Activated CD8-positive, alpha-beta memory T cell treated with anti-CD3 and anti-CD28 coated beads for 48 hours (primary cell): ENCODE measurements around the gene RNASE8.

Experiments used
- DNase-seq, 3 experiments: peaks; one replicate each; pipeline ENCODE4 v3.0.0-alpha.2; 2020; ENCODE audit warnings: low read depth in 2 of 3, low spot score in 2 of 3

Gene RNASE8

GRCh38 chr14:21053184-21054122 lies 4.2 kb upstream of the RNASE8 start:
- DNase-seq: no peak

DNA sequence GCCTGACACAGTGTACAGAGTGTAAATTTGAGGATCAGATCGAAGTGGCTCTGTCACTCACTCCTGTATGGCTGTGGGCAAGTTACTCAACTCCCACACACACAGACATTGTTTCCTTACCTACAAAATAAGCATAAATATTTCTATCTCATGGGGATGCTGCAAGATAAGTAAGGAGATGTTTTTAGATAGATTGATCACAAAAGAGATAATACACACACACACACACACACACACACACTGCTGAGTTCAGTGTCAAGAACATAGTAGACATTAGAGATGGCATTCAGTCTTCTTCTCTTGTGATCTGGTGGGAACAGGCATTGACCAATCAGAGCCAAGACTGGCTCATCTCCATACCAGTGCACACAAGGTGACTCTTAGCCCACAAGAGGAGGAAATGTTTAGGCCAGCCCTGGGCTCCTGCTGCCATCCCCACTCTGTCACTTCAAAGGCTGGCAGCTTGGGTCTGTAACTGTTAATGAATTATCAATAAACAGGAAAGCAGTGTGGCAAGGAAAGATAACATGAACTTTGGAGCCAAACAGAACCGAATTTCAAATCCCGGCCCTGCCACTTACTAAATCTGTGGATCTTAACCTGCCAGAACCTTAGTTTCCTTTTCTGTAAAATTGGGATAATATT lies 3.4 kb upstream of the RNASE8 start:
- no peak for DNase-seq

GRCh38 chr14:21054768-21055145 lies 2.9 kb upstream of the RNASE8 start:
- no peak for DNase-seq

DNA sequence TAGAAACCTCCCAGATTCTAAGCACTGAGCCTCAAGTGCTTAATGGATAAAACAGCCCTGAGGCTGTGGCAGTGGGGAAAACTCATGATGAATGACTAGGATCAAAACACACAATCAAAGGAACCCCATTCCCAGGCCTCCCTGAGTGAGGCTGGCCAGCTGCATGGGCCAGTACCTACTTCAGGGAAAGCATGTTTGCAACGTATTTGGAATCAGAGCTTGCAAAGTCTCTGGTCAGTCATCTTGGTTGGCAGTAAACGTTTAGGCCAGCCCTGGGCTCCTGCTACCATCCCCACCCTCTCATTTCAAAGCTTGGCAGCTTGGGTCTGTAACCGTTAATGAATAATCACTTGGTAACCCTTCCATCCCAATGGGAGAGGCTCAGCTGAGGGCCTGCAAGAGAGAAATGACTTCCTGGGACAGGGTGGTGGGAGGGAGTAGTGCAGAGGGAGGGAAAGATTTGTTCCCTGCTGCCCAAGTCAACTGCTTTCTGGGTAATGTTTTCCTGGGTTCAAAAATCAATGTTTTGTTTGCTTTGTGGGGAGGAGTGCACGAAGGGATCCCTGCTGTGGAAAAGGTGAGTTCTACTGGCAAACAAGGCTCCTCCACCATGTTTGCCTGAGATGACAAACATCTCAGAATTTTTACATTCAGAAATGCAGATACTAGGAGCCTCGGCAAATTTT lies 2.0 kb upstream of the RNASE8 start:
- DNase-seq: no peak

DNA sequence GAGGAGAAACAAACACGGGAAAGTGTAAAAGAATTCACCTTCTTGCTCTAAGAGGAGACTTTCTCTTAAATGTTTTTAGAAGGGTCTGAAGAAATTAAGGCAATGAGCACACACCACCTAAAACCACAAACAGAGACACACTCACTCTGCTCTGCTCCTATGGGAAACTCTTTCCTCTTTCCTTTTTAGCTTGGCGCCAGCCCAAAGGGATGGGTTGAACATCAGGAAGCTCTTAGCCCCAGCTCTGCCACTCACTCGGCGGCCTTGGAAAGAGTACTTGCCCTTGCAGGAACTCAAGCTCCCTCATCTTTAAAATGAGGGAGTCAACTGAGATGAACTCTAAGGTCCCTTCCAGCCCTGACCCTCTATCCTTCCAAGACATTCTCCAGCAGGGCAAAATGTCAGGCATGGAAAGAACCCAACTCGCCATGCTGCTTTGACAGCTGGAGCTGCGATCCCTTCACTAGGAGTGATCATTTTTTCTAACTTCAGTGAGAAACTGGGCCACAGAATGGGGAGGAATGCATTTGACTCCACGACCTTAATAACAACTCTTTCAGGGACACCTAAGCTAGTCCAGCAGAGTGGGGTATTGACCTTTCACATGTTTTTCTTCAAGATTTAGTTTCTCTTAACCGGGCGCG lies 980 bp upstream of the RNASE8 start:
- DNase-seq: no peak

- no peak for DNase-seq
Observed at GRCh38 chr14:21058903-21059302, 1.3 kb downstream of the RNASE8 start.

DNA sequence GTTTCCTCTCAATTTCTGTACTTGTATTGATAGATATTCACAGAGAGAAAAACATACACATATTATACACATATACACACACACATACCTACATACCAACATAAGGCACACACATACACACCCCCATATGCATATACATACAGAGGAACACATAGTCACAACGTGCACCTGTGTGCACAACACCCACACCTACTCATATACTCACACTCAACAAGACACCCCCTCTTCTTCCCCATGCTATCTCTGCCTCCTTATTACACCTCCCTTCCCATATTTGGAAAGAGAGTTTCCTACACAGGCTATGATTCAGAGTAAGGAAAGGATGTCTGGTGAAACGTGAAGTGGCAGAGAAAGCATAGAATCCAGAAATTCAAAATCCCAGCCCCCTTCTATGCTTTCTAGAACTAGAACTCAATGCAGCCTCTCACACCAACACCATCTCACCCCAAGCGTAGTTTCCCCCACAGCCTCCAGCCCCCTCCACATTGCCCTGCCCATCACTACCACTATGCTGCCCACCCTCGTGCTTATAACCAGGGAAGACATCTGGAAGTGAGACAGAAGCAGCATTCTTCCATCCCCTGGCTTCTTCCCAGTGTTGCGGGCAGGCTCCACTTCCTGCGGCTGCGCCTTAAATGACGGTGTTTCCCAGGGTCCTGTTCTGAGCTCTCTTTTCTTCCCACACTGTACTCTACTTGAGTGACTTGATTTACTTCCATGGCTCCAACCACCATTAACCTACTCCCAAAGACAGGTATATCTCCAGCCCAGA lies 2.4 kb downstream of the RNASE8 start:
- DNase-seq: no peak

- no peak for DNase-seq
Observed at GRCh38 chr14:21060614-21061346, 3.2 kb downstream of the RNASE8 start.

DNA sequence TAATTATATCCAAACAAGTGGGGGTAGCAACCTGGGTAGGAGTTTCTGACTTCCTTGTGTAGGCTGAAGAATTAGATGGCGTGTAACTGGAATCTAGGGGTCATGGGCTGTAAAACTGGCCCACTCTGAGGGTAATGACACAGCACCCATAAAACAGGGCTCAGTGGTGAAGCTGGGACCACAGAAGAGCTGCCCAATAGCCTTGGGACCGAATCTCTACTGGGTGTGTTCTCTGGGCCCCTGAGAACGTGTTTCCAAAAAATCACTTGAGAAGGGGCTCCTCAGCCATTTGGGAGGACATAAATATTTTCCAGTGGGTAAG lies 3.7 kb downstream of the RNASE8 start:
- no peak for DNase-seq

- DNase-seq: no peak
Observed at GRCh38 chr14:21063479-21063878, 5.9 kb downstream of the RNASE8 start.

DNA sequence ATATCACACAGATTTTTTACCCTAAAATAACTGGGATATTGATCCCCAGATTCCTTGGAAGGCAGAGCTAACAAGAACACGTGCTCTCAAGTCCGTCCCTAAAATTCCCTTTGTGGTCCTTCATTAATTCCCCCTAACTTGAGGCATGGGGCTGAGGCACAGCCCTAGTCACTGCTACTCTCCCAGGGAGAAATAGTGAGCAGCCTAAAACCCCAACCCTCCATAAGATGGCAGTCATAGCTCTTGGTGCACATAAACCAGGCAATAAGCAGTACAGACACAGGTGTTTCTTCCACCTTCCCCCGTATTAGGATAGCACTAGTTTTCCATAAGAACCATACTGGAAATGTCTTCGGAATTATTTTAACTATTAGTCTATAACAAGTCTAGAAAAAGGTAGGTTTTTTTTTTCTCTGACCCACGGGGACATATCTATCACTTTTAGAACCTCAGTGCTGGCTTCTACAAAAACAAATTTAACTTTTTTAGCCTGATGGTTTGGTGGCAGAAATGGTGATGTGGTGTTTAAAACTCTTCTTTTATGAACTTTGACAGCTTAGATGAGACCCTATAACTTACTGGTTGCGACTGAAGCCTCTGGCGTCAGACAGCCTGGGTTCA lies 9.4 kb downstream of the RNASE8 start:
- no peak for DNase-seq

- DNase-seq: no peak
Observed at GRCh38 chr14:21068521-21069387, 11.1 kb downstream of the RNASE8 start.

DNA sequence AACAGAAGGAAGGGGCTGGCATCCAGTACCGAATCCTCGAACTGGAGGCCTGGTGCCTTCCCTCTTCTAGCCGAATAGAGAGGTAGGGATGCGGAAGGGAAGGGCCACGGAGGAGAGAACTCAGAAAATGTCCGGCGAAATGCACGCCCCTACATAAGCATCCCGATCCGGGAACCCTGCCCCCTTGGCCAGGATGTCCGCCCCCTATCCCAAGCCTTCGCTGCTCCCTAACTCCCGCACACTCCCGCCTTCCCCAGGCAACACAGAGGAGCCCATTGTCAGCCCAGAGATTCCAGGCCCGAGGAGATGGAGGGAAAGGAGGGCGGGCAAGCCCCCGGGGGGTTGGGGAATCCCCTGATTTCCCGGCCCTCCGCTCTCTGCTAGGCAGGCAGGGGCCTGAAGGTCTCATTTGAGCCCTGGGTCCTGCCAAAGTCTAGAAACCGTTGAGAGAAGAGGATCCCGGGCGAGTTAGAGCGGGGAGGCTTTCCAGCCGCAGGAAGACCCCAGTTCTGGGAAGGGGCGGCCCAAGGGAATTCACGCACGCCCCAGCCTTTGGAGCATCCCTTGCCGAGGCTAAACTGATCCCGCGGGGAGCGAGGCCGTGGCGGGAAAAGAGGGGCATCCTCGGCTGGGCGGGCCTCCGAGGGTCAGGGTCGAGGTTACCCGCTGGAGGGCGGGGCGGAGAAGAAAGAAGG lies 11.9 kb downstream of the RNASE8 start:
- DNase-seq: no peak

GRCh38 chr14:21070083-21070609 lies 12.5 kb downstream of the RNASE8 start, which contains the start of gene ARHGEF40:
TSS of gene ARHGEF40 (plus strand) at chr14:21070304. CDS start at chr14:21070397, 93 bp downstream.
- no peak for DNase-seq

DNA sequence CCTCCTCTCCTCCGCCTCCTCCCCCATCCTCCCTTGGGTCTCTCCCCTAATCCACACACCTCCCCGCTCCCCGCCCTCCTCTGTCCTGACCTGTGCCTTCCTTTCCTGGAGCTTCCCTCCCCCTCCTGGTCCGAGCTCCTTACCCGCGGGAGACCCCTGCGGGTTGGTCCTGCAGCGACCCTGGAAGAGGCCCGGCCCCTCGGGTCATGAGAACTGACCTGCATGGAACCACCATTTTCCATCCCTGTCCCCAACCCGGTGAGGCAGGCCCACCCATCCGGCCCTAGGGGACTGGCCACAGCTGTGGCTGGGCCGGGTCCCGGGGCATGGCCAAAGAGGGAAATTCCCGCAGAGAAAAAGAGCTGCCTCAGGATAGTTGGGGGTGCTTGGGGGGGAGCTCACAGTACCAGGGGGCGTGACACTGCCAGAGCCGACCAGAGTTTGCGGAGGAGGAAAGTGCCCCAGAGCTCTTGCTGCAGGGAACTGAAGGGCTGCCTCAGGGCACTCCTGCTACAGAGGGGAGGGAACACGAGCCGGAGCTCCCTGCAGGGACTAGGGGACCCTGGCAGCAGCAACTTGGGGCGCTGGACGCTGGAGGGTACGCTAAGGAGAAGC lies 13.1 kb downstream of the RNASE8 start:
- DNase-seq: no peak

DNA sequence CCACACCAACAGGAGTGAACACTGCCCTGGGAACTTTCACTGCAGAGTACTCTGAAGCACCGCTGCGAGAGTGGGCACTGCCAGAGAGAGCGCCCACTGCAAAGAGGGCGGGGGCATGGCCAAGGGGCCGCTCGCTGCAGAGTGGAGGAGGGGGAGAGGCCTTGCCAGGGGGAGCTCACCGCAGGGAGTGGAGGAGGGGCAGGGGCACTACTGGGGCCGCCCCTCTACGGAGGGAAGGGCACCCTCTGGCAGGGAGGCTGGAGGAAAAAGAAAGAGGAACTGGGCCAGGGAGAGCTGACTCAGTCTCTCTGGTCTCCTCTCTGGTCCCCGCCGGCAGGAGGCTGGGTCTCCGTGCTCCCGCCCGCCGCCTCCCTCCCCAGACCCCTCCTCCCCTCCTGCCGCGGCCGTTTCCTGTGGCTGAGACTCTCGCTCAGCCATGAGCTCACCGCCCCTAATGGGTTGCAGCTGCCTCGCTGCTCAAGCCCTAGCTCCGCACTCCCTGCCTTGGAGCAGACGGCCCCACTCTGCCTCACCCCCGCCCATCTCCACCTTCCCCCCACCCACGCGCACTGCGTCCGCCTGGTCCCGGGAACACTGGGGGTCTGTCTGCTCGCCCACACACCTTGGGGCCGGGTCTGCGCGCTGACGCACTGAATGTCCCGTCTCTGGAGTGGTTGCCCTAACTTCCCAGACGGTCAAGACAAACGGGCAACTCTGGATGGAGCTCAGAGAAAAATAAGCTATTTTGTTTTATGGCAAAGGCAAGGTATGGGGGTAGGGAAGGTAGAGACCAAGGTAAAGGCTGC lies 13.8 kb downstream of the RNASE8 start:
- DNase-seq: no peak
